ENCODE data around the gene CSNK1D. TPM values are rescaled to one million over a fixed set of nuclear protein-coding genes. Genes with fewer than 3 reads are reported as not detected.

The CSNK1D gene
- total RNA-seq, 2 experiments from 2014 or later, result 277 to 286 TPM

DNA sequence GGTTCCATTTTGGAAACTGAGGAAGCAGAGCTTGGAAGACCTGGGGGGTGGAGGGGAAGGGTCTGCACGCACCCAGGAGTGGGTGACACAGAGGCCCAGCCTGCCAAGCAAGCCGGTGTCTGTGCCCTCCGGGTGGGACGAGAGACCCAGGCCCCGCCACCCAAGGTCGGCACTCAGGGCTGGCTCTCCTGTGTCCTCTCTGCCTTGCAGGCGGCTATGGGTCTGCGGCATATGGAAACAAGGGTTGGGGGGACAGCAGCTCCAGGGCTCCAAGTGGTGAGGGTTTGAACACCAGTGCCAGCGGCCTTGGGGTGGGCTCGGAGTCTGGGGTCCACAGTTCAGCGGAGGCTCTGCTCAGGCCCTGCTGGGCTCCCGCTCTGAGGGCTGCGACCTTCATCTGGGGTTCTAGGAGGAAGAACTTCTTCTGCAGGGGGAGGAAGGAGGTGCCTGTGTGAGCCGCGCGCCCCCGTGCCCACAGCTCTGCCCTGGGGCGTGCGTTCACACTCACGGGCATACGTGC, 48.5 kb upstream of the CSNK1D start:
- POLR2A ChIA-PET, result interaction anchor here (0.8 to 2.1 kb wide), 4 partner anchors 20 to 121 kb away, joined by 3 to 17 read pairs (median 6); no protein-coding TSS in a partner anchor
- peaks cover 26% of the 10 kb centered on the region for H3K4me1 Mint-ChIP-seq (ENCODE audit: low read depth)
- Histone ChIP-seq H3K9me3 (ENCODE audit: control insufficient read depth in 1 of 2, insufficient read depth in 1 of 2, low read length in 2 of 2) (peaks cover 0 to 17% of the 10 kb centered on the region in 2 experiments), H3K4me3 (ENCODE audit: low read length) (no peak overlapping the region), H3K4me1 (ENCODE audit: insufficient read depth, low read length) (peaks cover 51% of the 10 kb centered on the region), H3K27me3 (ENCODE audit: control insufficient read depth in 1 of 2, insufficient read depth in 2 of 2, low read length in 2 of 2) (no peaks in the 10 kb centered on the region), H3K36me3 (ENCODE audit: insufficient read depth, low read length) (no peaks in the 10 kb centered on the region), H3K27ac (ENCODE audit: low read depth in 1 of 2, low read length in 2 of 2) (no peak overlapping the region)
- H3K4me3 Mint-ChIP-seq, result peak overlapping the region; percentile 67
- CTCF ChIA-PET, result interaction anchor here (1.2 to 1.7 kb wide), 3 partner anchors 37 to 80 kb away, joined by 3 to 6 read pairs (median 4); no protein-coding TSS in a partner anchor
- H3K27me3 Mint-ChIP-seq, result no peaks in the 10 kb centered on the region
- no peaks in the 10 kb centered on the region for H3K9me3 Mint-ChIP-seq
- peak in 3 of 14 experiments; percentile 36 to 48 (median 37) for DNase-seq
- ATAC-seq (ENCODE audit: poor library complexity), result no peak
- H3K36me3 Mint-ChIP-seq (ENCODE audit: low read depth), result no peaks in the 10 kb centered on the region
- H3K27ac Mint-ChIP-seq, result peak overlapping the region; percentile 90
- TF ChIP-seq, protein P1, sequence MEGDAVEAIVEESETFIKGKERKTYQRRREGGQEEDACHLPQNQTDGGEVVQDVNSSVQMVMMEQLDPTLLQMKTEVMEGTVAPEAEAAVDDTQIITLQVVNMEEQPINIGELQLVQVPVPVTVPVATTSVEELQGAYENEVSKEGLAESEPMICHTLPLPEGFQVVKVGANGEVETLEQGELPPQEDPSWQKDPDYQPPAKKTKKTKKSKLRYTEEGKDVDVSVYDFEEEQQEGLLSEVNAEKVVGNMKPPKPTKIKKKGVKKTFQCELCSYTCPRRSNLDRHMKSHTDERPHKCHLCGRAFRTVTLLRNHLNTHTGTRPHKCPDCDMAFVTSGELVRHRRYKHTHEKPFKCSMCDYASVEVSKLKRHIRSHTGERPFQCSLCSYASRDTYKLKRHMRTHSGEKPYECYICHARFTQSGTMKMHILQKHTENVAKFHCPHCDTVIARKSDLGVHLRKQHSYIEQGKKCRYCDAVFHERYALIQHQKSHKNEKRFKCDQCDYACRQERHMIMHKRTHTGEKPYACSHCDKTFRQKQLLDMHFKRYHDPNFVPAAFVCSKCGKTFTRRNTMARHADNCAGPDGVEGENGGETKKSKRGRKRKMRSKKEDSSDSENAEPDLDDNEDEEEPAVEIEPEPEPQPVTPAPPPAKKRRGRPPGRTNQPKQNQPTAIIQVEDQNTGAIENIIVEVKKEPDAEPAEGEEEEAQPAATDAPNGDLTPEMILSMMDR (IDR thresholded peaks at IDR 0.05), result no peak
- intact Hi-C loops (cut with DNase I, micrococcal nuclease), result loop anchor here (1.0 to 5.0 kb wide), 8 partner anchors 22 to 292 kb away; no protein-coding TSS in a partner anchor

DNA sequence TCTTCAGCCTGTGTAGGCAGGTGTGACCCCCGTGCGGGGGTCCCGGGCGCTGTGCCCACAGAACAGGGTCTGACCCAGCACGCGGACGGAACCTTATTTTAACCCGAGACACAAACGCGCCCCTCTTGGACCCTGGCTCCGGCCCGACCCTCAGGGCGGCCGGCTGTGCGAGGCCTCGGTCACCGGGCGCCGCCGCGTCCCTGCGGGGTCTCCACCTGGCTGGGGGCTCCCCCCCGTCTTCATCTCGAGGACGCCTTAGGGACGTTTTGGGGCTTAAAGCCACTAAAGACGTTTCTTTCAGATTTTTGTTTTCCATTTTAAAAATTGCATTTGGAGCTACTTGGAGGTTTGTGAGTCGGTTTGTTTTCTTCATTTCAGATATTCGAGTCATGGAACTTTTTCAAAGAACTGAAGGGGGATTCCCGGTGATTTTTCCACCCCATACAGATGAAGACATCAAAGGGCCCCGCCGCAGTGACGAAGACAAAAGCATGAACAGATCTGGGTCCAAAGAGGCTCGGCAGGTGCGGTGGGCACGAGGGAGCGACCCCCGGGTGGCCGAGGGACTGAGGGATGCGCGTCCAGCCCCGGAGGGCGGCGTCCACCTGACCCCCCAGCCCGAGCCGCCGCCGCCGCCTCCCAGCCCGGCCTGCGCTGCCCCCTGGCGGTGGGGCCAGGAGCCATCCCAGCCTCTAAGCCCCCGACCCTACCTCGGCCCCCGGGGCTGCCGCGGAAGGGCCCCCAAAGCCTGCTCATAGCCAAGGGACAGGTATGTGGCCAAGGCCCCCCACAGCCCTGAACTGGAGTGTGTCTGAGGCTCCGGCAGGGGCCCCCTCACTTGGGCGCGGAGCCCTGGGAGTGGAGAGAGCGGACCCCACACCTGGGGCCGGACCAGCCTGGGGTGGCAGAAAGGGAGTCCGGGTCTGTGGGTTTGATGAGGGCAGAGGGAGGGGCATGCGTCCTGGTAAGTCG, 47.7 kb upstream of the CSNK1D start:
- H3K4me3 ChIP-seq (ENCODE audit: low read length), result peak overlapping the region; percentile 45
- Mint-ChIP-seq H3K4me1 (ENCODE audit: low read depth) (peaks cover 33% of the 10 kb centered on the region), H3K36me3 (ENCODE audit: low read depth) (peaks cover 7% of the 10 kb centered on the region), H3K27ac (peak overlapping the region; percentile 90), H3K9me3 (no peaks in the 10 kb centered on the region), H3K27me3 (no peaks in the 10 kb centered on the region), H3K4me3 (peak overlapping the region; percentile 82)
- intact Hi-C loops (cut with DNase I, micrococcal nuclease), result loop anchor here (1.0 to 5.0 kb wide), 8 partner anchors 21 to 291 kb away; no protein-coding TSS in a partner anchor
- no peaks in the 10 kb centered on the region for H3K36me3 ChIP-seq (ENCODE audit: insufficient read depth, low read length)
- TF ChIP-seq, protein P1 (IDR thresholded peaks at IDR 0.05), result peak; percentile 95
- no peaks in the 10 kb centered on the region for H3K27me3 ChIP-seq (ENCODE audit: control insufficient read depth in 1 of 2, insufficient read depth in 2 of 2, low read length in 2 of 2)
- H3K27ac ChIP-seq (ENCODE audit: low read depth in 1 of 2, low read length in 2 of 2), result peak overlapping the region in 1 of 2 donors; percentile 69
- H3K4me1 ChIP-seq (ENCODE audit: insufficient read depth, low read length), result peaks cover 58% of the 10 kb centered on the region
- ATAC-seq (ENCODE audit: poor library complexity) (peak; percentile 50), DNase-seq (peak; percentile 50 to 93 (median 64))
- peaks cover 0 to 17% of the 10 kb centered on the region in 2 experiments for H3K9me3 ChIP-seq (ENCODE audit: control insufficient read depth in 1 of 2, insufficient read depth in 1 of 2, low read length in 2 of 2)
- ChIA-PET POLR2A (interaction anchor here (0.7 to 2.1 kb wide), 6 partner anchors 19 to 120 kb away, joined by 3 to 17 read pairs (median 4); no protein-coding TSS in a partner anchor), CTCF (interaction anchor here (0.6 to 1.7 kb wide), 13 partner anchors 12 to 106 kb away, joined by 3 to 16 read pairs (median 4); partner anchors contain the start of gene SECTM1)
